IPS-18a (cell line): ENCODE results near the gene EXOSC10.
"Not testable (repeated sequence)": the region's sequence is repeated elsewhere in the genome, so short reads cannot be mapped to it uniquely, and the experiment has no call there.

Experiments used
- H3K27ac ChIP-seq: one replicate; pipeline ENCODE4 v1.5.1; 2013; ENCODE audit warnings: low read length
- H3K27me3 ChIP-seq: one replicate; pipeline ENCODE4 v1.6.1; 2013; ENCODE audit warnings: mild to moderate bottlenecking, low read length; ENCODE audit not compliant: control insufficient read depth, insufficient read depth
- H3K36me3 ChIP-seq: one replicate; pipeline ENCODE4 v1.6.1; 2013; ENCODE audit warnings: low read depth, low read length; ENCODE audit not compliant: control insufficient read depth
- H3K4me1 ChIP-seq: one replicate; pipeline ENCODE4 v1.6.1; 2013; ENCODE audit warnings: low read depth, low read length; ENCODE audit not compliant: control insufficient read depth
- H3K4me3 ChIP-seq: one replicate; pipeline ENCODE4 v1.5.1; 2013; ENCODE audit warnings: low read length
- H3K9ac ChIP-seq: one replicate; pipeline ENCODE4 v1.6.1; 2013; ENCODE audit warnings: mild to moderate bottlenecking, low read length, moderate library complexity
- H3K9me3 ChIP-seq: one replicate; pipeline ENCODE4 v1.6.1; 2013; ENCODE audit warnings: low read depth, low read length; ENCODE audit not compliant: control insufficient read depth

EXOSC10 gene

DNA sequence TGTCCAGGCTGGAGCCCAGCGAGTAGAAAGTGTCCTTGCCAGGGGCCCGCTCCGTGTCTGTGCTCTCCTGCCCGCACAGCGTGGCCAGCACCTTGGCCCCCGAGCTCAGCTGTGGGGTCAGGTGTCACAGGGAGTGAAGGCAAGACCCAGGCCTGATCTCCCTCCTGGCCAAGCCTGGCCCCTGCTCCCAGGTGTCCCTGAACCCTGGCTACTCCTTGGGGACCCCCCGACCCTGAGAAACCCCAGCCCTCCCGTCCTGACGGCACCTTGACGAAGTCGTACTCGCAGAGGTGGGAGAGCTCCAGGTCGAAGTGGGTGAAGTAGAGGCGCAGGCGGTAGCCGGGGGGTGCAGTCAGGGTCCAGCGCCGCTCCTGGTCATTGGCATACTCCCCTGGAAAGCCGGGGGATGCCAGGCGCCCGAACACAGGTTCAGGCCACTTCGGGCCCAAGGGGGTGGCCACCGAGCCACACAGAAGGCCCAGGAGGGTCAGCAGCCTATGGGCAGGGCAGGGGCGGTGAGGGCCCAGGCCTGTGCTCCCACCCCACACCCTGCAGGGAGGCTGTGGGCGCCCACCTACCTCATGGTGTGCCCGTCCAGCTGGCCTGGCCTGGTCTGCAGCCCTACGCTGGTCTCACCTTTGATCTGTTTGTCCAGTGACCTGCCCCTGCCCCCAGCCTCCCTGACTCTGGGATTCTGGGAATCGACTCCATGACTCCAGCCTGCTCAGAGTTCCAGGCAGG lies 52.9 kb downstream of the EXOSC10 start, which contains the start of gene MASP2:
Gene MASP2 (minus strand): TSS at position 615 of the 741 bp plus-strand sequence. CDS start 32 bp downstream, at position 583.
- H3K9me3 ChIP-seq, result no peaks in the 10 kb centered on the region
- H3K9ac ChIP-seq, result no peak within 1 kb of the TSS
- H3K27ac ChIP-seq, result no peak within 1 kb of the TSS
- H3K36me3 ChIP-seq, result no peaks in the 10 kb centered on the region
- no peak within 1 kb of the TSS for H3K4me3 ChIP-seq
- no peaks in the 10 kb centered on the region for H3K27me3 ChIP-seq
- H3K4me1 ChIP-seq, result no peaks in the 10 kb centered on the region

DNA sequence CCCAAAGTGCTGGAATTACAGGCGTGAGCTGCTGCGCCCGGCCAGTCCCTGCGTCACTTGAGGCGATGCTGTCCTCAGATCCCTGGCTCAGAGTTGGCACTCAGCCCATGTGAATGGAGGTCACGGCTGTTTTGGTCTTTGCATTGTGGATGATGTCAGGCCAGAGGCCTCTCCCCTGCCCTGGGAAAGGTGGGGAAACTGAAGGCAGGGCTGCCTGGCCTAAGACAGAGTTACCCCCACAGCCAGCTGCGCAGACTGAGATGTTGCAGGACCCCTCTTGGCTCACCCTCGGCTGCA lies 53.5 kb downstream of the EXOSC10 start:
- Histone ChIP-seq H3K4me3 (no peak overlapping the region), H3K27ac (no peak overlapping the region), H3K9ac (no peak overlapping the region), H3K4me1 (no peaks in the 10 kb centered on the region), H3K9me3 (no peaks in the 10 kb centered on the region), H3K36me3 (no peaks in the 10 kb centered on the region), H3K27me3 (no peaks in the 10 kb centered on the region)

DNA sequence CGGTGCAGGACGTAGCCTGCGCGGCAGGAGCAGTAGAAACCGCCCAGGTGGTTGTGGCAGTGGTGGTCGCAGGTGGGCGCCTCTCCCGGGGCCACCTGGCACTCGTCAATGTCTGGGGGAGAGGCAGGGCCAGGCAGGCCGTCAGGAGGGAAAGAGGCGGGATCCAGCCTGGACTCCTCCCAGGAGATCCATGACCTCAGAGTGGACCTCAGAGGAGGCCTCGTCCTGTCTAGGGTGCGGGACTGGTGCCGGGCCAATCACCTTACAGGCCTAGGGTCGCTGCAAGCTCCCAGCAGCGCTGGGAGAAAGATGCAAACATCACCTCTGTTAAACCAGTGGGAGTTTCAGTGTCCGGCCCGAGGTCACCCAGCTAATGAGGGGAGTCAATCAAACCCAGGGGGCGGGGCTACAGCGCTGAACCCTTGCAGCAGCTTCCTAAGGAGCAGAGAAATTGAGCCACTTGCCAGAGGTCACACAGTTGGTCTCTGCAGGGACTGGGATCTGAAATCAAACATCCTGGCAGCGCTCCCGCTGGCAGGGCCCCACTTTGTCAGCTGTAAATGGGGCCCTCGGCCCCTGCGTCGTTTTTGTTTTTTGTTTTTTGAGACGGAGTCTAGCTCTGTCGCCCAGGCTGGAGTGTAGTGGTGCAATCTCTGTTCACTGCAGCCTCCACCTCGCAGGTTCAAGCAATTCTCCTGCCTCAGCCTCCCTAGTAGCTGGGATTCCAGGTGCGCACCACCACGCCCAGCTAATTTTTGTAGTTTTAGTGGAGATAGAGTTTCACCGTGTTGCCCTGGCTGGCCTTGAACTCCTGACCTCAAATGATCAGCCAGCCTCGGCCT lies 54.0 kb downstream of the EXOSC10 start:
- Histone ChIP-seq H3K9ac (no peak overlapping the region), H3K36me3 (no peaks in the 10 kb centered on the region), H3K4me3 (peak overlapping the region; percentile 44)

GRCh38 chr1:11044849-11045427 lies 54.7 kb downstream of the EXOSC10 start:
- Histone ChIP-seq H3K27me3 (no peaks in the 10 kb centered on the region), H3K9ac (no peak overlapping the region), H3K4me1 (no peaks in the 10 kb centered on the region), H3K36me3 (no peaks in the 10 kb centered on the region), H3K9me3 (no peaks in the 10 kb centered on the region), H3K27ac (no peak overlapping the region), H3K4me3 (no peak overlapping the region)

More for the DNA sequence above, 54.0 kb downstream of the EXOSC10 start:
- H3K4me1 ChIP-seq, result no peaks in the 10 kb centered on the region
- H3K27me3 ChIP-seq, result no peaks in the 10 kb centered on the region
- no peaks in the 10 kb centered on the region for H3K9me3 ChIP-seq
- H3K27ac ChIP-seq, result no peak overlapping the region

DNA sequence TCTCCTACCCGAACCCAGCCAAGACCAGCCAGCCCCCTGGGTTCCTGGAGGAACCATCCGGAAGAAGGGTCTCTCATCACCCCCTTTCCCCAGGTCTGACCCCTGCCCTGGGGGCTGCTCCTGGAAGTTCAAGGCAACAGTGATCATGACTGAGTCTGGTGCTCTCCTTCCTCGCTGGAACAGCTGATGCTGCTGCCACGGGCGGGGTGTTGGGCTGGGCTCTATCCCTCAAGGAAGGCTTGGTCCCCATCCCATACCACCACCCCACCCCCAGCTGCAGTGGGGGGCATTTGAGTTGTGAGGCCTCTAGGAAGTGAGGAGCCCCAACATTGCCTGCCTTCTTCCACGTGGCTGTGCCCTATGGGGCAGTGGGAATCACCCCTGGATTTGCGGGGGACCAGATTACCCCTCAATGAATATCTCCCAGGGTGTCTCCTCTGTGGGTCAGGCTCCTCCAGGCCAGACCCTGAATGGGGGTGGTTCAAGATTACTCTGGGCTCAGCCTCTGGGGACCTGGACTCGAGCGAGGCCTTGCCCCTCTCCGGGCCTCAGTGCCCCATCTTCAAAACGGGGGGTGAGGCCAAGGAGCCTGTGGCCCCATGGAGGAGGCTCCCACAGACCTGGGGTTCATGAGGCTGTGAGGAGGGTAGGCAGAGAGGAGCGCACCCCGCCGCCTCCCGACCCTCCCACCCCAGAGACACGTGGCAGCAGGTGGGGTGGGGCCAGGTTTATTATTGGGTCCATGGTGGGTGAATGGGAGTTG lies 55.4 kb downstream of the EXOSC10 start:
- Histone ChIP-seq H3K27me3 (no peaks in the 10 kb centered on the region), H3K4me1 (no peaks in the 10 kb centered on the region), H3K27ac (no peak overlapping the region), H3K9me3 (no peaks in the 10 kb centered on the region), H3K4me3 (no peak overlapping the region), H3K36me3 (no peaks in the 10 kb centered on the region), H3K9ac (no peak overlapping the region)

GRCh38 chr1:11042995-11043874 lies 56.4 kb downstream of the EXOSC10 start:
- Histone ChIP-seq H3K4me3 (no peak overlapping the region), H3K27ac (no peak overlapping the region), H3K9me3 (no peaks in the 10 kb centered on the region), H3K27me3 (peaks cover 1% of the 10 kb centered on the region), H3K9ac (no peak overlapping the region), H3K4me1 (no peaks in the 10 kb centered on the region), H3K36me3 (no peaks in the 10 kb centered on the region)

DNA sequence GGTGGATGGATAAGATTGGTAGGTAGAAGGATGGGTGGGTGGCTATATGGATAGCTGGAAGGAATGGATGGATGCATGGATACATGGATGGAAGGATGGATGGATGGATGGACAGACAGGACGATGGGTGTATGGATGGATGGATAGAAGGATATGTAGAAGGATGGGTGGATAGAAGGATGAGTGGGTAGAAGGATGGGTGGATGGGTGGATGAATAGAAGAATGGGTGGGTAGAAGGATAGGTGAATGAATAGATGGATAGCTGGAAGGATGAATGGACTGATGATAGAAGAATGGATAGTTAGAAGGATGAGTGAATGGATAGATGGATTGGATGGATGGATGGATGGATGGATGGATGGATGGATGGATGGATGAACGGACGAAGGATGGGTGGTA lies 57.6 kb downstream of the EXOSC10 start:
- Histone ChIP-seq H3K4me1 (no peaks in the 10 kb centered on the region), H3K27me3 (peaks cover 6% of the 10 kb centered on the region)

GRCh38 chr1:11041048-11041447 lies 58.6 kb downstream of the EXOSC10 start:
- no peaks in the 10 kb centered on the region for H3K9me3 ChIP-seq
- H3K4me1 ChIP-seq, result no peaks in the 10 kb centered on the region
- no peak overlapping the region for H3K27ac ChIP-seq
- peaks cover 6% of the 10 kb centered on the region for H3K27me3 ChIP-seq
- H3K4me3 ChIP-seq, result no peak overlapping the region
- no peaks in the 10 kb centered on the region for H3K36me3 ChIP-seq
- no peak overlapping the region for H3K9ac ChIP-seq

More for the DNA sequence above, 57.6 kb downstream of the EXOSC10 start:
- Histone ChIP-seq H3K9me3 (no peaks in the 10 kb centered on the region), H3K4me3 (no peak overlapping the region), H3K36me3 (no peaks in the 10 kb centered on the region), H3K27ac (no peak overlapping the region), H3K9ac (no peak overlapping the region)

GRCh38 chr1:11040105-11040429 lies 59.6 kb downstream of the EXOSC10 start:
- H3K4me3 ChIP-seq, H3K9me3 ChIP-seq, H3K4me1 ChIP-seq, H3K27ac ChIP-seq, H3K36me3 ChIP-seq, H3K27me3 ChIP-seq, H3K9ac ChIP-seq: not testable (repeated sequence)

GRCh38 chr1:11039351-11040104 lies 60.1 kb downstream of the EXOSC10 start:
- Histone ChIP-seq H3K4me3 (no peak overlapping the region), H3K27ac (no peak overlapping the region), H3K9ac (no peak overlapping the region), H3K27me3 (peaks cover 6% of the 10 kb centered on the region), H3K36me3 (no peaks in the 10 kb centered on the region), H3K4me1 (no peaks in the 10 kb centered on the region), H3K9me3 (no peaks in the 10 kb centered on the region)
